Heart right ventricle (tissue), 16 donors: ENCODE results near the gene REG1B. TPM values are rescaled to one million over a fixed set of nuclear protein-coding genes. Genes with fewer than 3 reads are reported as not detected.

Source experiments
- ATAC-seq, 8 donors: fragments of 200-7000 bp; cut with Tn5 transposase; one replicate each; pipeline ENCODE4 v1.9.1; 2020; ENCODE audit warnings: mild to moderate bottlenecking in 8 of 8, moderate library complexity in 8 of 8, moderate number of reproducible peaks in 1 of 8
- DNase-seq, 2 donors: peaks; one replicate each; pipeline ENCODE4 v3.0.0-alpha.2; 2020
- H3K27ac ChIP-seq, 10 donors: fragments of 200-600 bp; sonication (generic) in 2 of 10; one replicate each; pipeline versions ENCODE4 v1.5.0 to v1.8.0; 2020 to 2022; ENCODE audit warnings: mild to moderate bottlenecking in 3 of 10
- H3K27me3 ChIP-seq, 7 donors: fragments of 200-600 bp; one replicate each; pipeline ENCODE4 v1.8.0; 2021 to 2022; ENCODE audit warnings: mild to moderate bottlenecking in 2 of 7
- H3K36me3 ChIP-seq, 9 donors: fragments of 200-600 bp; sonication (generic) in 1 of 9; one replicate each; pipeline versions ENCODE4 v1.5.0 to v1.8.0; 2020 to 2022; ENCODE audit warnings: mild to moderate bottlenecking in 2 of 9
- H3K4me1 ChIP-seq, 9 donors: fragments of 200-600 bp; sonication (generic) in 1 of 9; one replicate each; pipeline versions ENCODE4 v1.5.0 to v1.8.0; 2020 to 2022; ENCODE audit warnings: mild to moderate bottlenecking in 4 of 9
- H3K4me3 ChIP-seq, 10 donors: fragments of 200-600 bp; sonication (generic) in 2 of 10; one replicate each; pipeline versions ENCODE4 v1.5.0 to v1.8.0; 2020 to 2022; ENCODE audit warnings: mild to moderate bottlenecking in 7 of 10, moderate library complexity in 2 of 10
- H3K9me3 ChIP-seq, 11 donors: fragments of 200-600 bp in 10 of 11; sonication (generic) in 2 of 11; one replicate each; pipeline versions ENCODE4 v1.5.0 to v1.8.0; 2013 to 2022; ENCODE audit warnings: mild to moderate bottlenecking in 2 of 11, control low read depth in 1 of 11, moderate library complexity in 1 of 11
- WGBS, 2 donors: extraction: QIAGEN DNeasy Blood & Tissue Kit; methylation state at CpG; one replicate each; pipeline ENCODE4 v1.1.7; 2013; ENCODE audit warnings: inconsistent platforms in 1 of 2; 5-methylcytosine and 5-hydroxymethylcytosine counted together
- intact Hi-C, 10 donors: fragments of 100-400 bp; cut with DNase I; formaldehyde crosslinking; loops; one replicate each; pipeline versions ENCODE4 v1.11.1 to v1.14.2; 2022
- polyA plus RNA-seq, 2 donors: library from polyadenylated mRNA; stranded (reverse); fragments of 200-250 nt; gene quantifications; one replicate each; pipeline ENCODE4 v1.2.3, GENCODE V29; 2013
- total RNA-seq, 10 donors: library from RNA; stranded (reverse); fragmentation: NEBNext Ultra II Directional in 3 of 10; extraction: Animal tissue kit (Norgen Biotek cat#: 25700) in 3 of 10; gene quantifications; one replicate each; pipeline versions ENCODE4 v1.2.1 to v1.2.4, GENCODE V29; 2021 to 2023
- TF ChIP-seq, protein P1 (sequence below), 9 donors: fragments of 200-600 bp; sonication (generic) in 2 of 9; IDR thresholded peaks; one replicate each; pipeline versions ENCODE4 v1.5.0 to v1.8.0; 2021 to 2022; ENCODE audit warnings: antibody characterized with exemption in 9 of 9, mild to moderate bottlenecking in 5 of 9, moderate library complexity in 1 of 9
- donor health status: Arrhythmogenic right ventricular cardiomyopathy.
- donor health status: ischemic (EF 13 %, LVEDD 7.1; RV severe dilation, severe dysfunction).
- donor health status: healthy with polysubstance abuse.
- donor health status: DM: no; HTN: yes; CAD: no.
- donor health status: DM: no; HTN: no; CAD: no.
- donor health status: ischemic (EF 25% LVEDD 6.9; RV normal size, moderate dysfunction).
- donor health status: ischemic (EF 25% LVEDD 5.7; RV mildly dilated, moderate dysfunction).
- donor health status: healthy.
- donor health status: DM: yes; HTN: yes; CAD: no.
- donor health status: Ischemic cardiomyopathy.
- donor health status: ischemic (EF 35%, LVEDD 5.7; RV mildly dilated, moderate dysfunction).
- donor health status: nonischemic (EF 11% LVEDD 7.7; RV severe dilation, severe dysfunction).
- donor health status: DM: yes; HTN: yes; CAD: no.
- donor health status: PGD.
- donor health status: ischemic (EF 29% LVEDD 5.4; RV normal size, mild dysfunction).
- donor health status: nonischemic (EF 23%, LVEDD 6.1; RV moderate dilation, normal function).

Gene REG1B
- total and polyA plus RNA-seq, 12 donors, result 0.23 to 0.49 (median 0.44) TPM; not detected in 8

DNA sequence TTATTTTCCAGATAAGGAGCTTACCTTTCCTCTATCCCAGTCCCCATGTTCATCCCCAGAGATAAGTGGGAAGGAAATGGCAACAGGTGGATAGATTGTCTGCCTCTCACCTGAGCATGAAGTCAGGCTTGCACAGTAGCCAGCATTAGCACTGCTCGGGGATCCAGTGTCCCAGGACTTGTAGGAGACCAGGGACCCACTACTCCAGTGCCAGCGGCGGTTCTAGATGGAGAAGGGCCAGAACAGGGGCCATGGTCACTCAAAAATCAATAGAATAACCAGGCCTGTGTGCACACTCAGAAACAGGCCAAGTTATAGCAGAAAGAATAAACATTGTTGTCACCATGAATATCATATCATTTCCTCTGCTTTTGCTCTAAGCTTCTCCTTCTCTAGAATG is 2.4 kb downstream of the REG1B start:
- DNase-seq (no peak), ATAC-seq (no peak)
- Histone ChIP-seq H3K27ac (no peak overlapping the region), H3K9me3 (no peaks in the 10 kb centered on the region), H3K4me3 (no peak overlapping the region), H3K27me3 (no peaks in the 10 kb centered on the region), H3K36me3 (no peaks in the 10 kb centered on the region), H3K4me1 (no peaks in the 10 kb centered on the region)
- TF ChIP-seq, protein P1, sequence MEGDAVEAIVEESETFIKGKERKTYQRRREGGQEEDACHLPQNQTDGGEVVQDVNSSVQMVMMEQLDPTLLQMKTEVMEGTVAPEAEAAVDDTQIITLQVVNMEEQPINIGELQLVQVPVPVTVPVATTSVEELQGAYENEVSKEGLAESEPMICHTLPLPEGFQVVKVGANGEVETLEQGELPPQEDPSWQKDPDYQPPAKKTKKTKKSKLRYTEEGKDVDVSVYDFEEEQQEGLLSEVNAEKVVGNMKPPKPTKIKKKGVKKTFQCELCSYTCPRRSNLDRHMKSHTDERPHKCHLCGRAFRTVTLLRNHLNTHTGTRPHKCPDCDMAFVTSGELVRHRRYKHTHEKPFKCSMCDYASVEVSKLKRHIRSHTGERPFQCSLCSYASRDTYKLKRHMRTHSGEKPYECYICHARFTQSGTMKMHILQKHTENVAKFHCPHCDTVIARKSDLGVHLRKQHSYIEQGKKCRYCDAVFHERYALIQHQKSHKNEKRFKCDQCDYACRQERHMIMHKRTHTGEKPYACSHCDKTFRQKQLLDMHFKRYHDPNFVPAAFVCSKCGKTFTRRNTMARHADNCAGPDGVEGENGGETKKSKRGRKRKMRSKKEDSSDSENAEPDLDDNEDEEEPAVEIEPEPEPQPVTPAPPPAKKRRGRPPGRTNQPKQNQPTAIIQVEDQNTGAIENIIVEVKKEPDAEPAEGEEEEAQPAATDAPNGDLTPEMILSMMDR (IDR thresholded peaks at IDR 0.05), result no peak
- intact Hi-C loops, result no loop called here
- WGBS, 2 donors, result 83 to 88% methylated on average over 3 of the region's 3 CpGs

DNA sequence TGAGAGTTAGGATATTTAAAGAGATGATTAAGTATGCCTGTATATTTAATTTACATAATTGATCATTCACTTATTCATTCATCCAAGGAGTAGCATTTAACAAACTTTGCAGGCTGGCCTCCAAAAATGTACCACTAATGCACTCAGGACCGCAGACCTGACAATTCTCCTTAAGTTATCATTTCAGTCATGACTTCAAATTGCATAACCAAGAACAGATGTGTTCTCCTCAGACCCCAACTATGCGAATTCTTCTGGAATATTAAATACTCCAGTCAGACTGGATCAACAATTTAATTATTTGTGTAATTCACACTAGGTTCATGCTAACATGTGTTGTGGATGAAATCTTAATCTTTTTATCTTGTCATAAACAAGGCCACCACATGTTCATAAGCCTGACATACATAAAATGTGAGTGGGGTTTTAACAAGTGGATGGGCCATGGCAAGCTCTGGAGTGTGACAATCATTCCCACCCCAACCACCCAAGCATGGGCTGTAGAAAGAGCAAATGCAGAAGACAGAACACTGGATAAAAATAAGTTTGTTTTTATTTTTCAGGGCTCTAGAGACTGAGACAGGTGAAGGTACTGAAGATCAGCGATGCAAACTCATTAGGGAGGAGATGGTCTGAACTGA is 3.2 kb downstream of the REG1B start:
- no peak for DNase-seq
- H3K4me1 ChIP-seq, result no peaks in the 10 kb centered on the region
- intact Hi-C loops, result no loop called here
- H3K9me3 ChIP-seq, result no peaks in the 10 kb centered on the region
- TF ChIP-seq, protein P1 (IDR thresholded peaks at IDR 0.05), result no peak
- H3K27ac ChIP-seq, result no peak overlapping the region
- no peaks in the 10 kb centered on the region for H3K36me3 ChIP-seq
- WGBS, 2 donors, result 77 to 80% methylated on average over 3 of the region's 3 CpGs
- H3K27me3 ChIP-seq, result no peaks in the 10 kb centered on the region
- ATAC-seq, result no peak
- H3K4me3 ChIP-seq, result no peak overlapping the region

- Histone ChIP-seq H3K27ac (no peak overlapping the region), H3K36me3 (no peaks in the 10 kb centered on the region), H3K27me3 (no peaks in the 10 kb centered on the region), H3K9me3 (peaks cover 0 to 2% (median 0%) of the 10 kb centered on the region in 11 donors), H3K4me3 (no peak overlapping the region), H3K4me1 (no peaks in the 10 kb centered on the region)
- ATAC-seq, result no peak
- DNase-seq, result no peak
- TF ChIP-seq, protein P1 (IDR thresholded peaks at IDR 0.05), result no peak
- intact Hi-C loops, result no loop called here
Measured at GRCh38 chr2:79083597-79084251, 4.1 kb downstream of the REG1B start.

- Histone ChIP-seq H3K4me3 (no peak overlapping the region), H3K4me1 (no peaks in the 10 kb centered on the region), H3K27ac (no peak overlapping the region), H3K9me3 (peaks cover 0 to 9% (median 0%) of the 10 kb centered on the region in 11 donors), H3K36me3 (no peaks in the 10 kb centered on the region), H3K27me3 (no peaks in the 10 kb centered on the region)
- 49 to 55% methylated on average over 5 of the region's 5 CpGs for WGBS, 2 donors
- intact Hi-C loops, result no loop called here
- DNase-seq (no peak), ATAC-seq (no peak)
- TF ChIP-seq, protein P1 (IDR thresholded peaks at IDR 0.05), result no peak
Measured at GRCh38 chr2:79082987-79083386, 4.8 kb downstream of the REG1B start.
